Spinal cord (tissue), 10 donors: ENCODE data around the gene DSCAML1. TPM values are rescaled to one million over a fixed set of nuclear protein-coding genes. Genes with fewer than 3 reads are reported as not detected.
A peak's percentile ranks its signal among the peaks of the same experiment; 100 is the strongest.

Source experiments
- DNase-seq, 6 donors: peaks; one replicate each; pipeline versions ENCODE4 v3.0.0 to v3.0.0-alpha.2; 2013 to 2015; ENCODE audit warnings: low spot score in 6 of 6, low read depth in 4 of 6
- H3K27ac ChIP-seq: one replicate; pipeline ENCODE4 v1.5.1; 2013; ENCODE audit warnings: low read depth, low read length, control low read depth
- H3K27me3 ChIP-seq: one replicate; pipeline ENCODE4 v1.6.1; 2013; ENCODE audit warnings: low read length; ENCODE audit not compliant: control insufficient read depth, insufficient read depth
- H3K36me3 ChIP-seq: one replicate; pipeline ENCODE4 v1.6.1; 2013; ENCODE audit warnings: low read length; ENCODE audit not compliant: control insufficient read depth, insufficient read depth
- H3K4me1 ChIP-seq: one replicate; pipeline ENCODE4 v1.6.1; 2013; ENCODE audit warnings: low read length; ENCODE audit not compliant: control insufficient read depth, insufficient read depth
- H3K4me3 ChIP-seq: one replicate; pipeline ENCODE4 v1.5.1; 2013; ENCODE audit warnings: low read depth, low read length, control low read depth
- H3K9me3 ChIP-seq: one replicate; pipeline ENCODE4 v1.6.1; 2013; ENCODE audit warnings: low read length; ENCODE audit not compliant: control insufficient read depth, insufficient read depth
- WGBS: methylation state at CpG from one replicate; pipeline ENCODE4 v1.1.5; 2013; ENCODE audit warnings: missing lambda C conversion rate; ENCODE audit not compliant: insufficient coverage; 5-methylcytosine and 5-hydroxymethylcytosine counted together
- polyA plus RNA-seq, 2 donors: library from polyadenylated mRNA; unstranded; fragments of 120-200 nt; gene quantifications; one replicate each; pipeline ENCODE4 v1.2.1, GENCODE V29; 2013; ENCODE audit not compliant: insufficient read length in 2 of 2
- total RNA-seq, 2 donors: library from RNA; depleted of rRNA in 1 of 2; stranded (reverse); fragments of 120-200 nt in 1 of 2; fragments of >200 nt in 1 of 2; gene quantifications; one replicate each; pipeline versions ENCODE4 v1.2.3 to v1.2.4, GENCODE V29; 2013 to 2014
- donor health status: healthy.

The DSCAML1 gene
- total and polyA plus RNA-seq, 4 donors = 3.5 to 14.4 (median 8.2) TPM

DNA sequence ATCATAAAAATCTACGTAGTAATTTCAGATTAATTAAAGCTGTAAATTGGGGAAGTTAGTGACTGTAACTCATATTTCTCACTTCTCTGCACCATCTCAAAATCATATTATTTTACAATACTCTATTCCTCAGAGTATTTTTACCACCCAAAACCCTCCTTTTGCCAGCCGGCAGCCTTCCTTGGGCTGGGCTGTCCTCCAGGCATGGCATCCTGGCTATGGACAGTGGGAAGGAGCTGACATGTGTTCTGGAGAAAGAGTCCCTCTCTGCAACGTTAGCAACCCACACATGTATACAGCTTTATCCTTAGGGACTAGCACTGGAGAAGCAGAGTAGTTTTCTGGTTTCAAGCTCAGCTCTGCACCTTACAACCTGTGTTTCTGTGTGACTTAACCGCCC lies 86.8 kb downstream of the DSCAML1 start:
- Histone ChIP-seq H3K36me3 (no peaks in the 10 kb centered on the region), H3K9me3 (no peaks in the 10 kb centered on the region), H3K4me1 (peaks cover 16% of the 10 kb centered on the region), H3K27me3 (no peaks in the 10 kb centered on the region), H3K4me3 (no peak overlapping the region), H3K27ac (no peak overlapping the region)
- no peak for DNase-seq
- no CpG with 5 or more reads among the region's 4 CpGs for WGBS

- DNase-seq = no peak
- H3K4me3 ChIP-seq = no peak overlapping the region
- WGBS = 94% methylated on average over 9 of the region's 12 CpGs
- H3K4me1 ChIP-seq = peaks cover 29% of the 10 kb centered on the region
- no peaks in the 10 kb centered on the region for H3K36me3 ChIP-seq
- H3K27me3 ChIP-seq = no peaks in the 10 kb centered on the region
- no peaks in the 10 kb centered on the region for H3K9me3 ChIP-seq
- H3K27ac ChIP-seq = no peak overlapping the region
Observed at GRCh38 chr11:117706322-117706814, 90.6 kb downstream of the DSCAML1 start.

DNA sequence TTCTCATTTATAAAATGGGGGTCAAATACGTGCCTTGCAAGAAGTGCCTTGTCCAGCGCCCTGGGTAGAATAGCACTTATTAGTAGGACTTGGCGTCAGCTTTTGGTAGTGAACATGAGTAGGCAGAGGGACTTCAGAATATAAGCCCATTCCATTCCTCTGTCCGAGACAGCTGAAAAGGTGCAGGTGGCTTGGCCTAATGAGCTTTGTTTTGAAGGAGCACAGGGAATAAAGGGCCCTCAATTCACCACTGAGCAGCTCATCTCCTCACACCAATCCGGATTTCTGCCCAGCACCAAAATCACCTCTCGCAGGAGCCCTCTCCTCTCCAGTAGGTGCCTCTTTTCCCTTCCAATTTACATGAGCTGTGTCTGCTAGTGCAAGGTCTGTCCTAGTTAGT lies 91.2 kb downstream of the DSCAML1 start:
- Histone ChIP-seq H3K4me1 (peaks cover 28% of the 10 kb centered on the region), H3K9me3 (no peaks in the 10 kb centered on the region), H3K27ac (no peak overlapping the region), H3K4me3 (no peak overlapping the region), H3K36me3 (no peaks in the 10 kb centered on the region), H3K27me3 (no peaks in the 10 kb centered on the region)
- DNase-seq = no peak
- WGBS = 71% methylated on average over 3 of the region's 6 CpGs

DNA sequence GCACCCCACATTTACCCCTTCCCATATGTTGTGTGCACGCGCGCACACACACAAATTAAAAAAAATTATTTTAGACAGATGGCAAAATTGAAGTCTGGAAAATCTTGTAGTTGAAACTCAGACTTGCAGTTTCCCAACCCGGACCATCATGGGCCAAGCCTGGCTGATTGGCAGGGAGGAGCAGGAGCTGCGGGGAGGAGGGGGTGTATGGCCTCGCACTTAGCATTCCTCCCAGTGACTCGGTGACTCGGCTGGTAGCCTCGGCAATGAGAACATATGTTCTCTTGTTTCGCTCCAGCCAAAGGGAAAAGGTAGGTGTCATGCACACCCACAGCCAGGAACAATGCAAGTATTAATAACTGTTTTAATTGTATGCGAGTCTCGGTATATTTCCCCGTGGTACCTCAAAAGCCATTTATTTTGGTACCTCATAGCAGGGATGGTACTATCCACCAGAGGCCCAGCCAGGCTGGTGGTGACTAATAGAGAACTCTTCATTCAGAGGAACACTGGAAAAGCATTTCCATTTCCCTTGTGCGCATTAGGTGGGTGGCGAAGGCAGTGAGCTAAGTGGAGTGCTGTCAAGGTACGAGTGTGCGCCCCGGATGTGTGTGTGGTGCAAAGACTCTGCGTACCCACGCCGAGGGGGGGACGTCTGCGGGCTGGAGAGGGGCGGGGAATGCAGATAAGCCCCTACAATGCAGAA lies 92.5 kb downstream of the DSCAML1 start:
- peak in 2 of 6 donors; percentile 67 to 73 for DNase-seq
- Histone ChIP-seq H3K9me3 (no peaks in the 10 kb centered on the region), H3K27me3 (no peaks in the 10 kb centered on the region), H3K4me1 (peaks cover 33% of the 10 kb centered on the region), H3K36me3 (no peaks in the 10 kb centered on the region), H3K4me3 (no peak overlapping the region), H3K27ac (no peak overlapping the region)
- 45% methylated on average over 19 of the region's 24 CpGs for WGBS

- no peak for DNase-seq
- Histone ChIP-seq H3K27ac (no peak overlapping the region), H3K4me1 (peaks cover 38% of the 10 kb centered on the region), H3K9me3 (no peaks in the 10 kb centered on the region), H3K36me3 (no peaks in the 10 kb centered on the region), H3K4me3 (no peak overlapping the region), H3K27me3 (no peaks in the 10 kb centered on the region)
- WGBS = 38% methylated on average over 7 of the region's 7 CpGs
Observed at GRCh38 chr11:117702946-117703598, 93.9 kb downstream of the DSCAML1 start.

DNA sequence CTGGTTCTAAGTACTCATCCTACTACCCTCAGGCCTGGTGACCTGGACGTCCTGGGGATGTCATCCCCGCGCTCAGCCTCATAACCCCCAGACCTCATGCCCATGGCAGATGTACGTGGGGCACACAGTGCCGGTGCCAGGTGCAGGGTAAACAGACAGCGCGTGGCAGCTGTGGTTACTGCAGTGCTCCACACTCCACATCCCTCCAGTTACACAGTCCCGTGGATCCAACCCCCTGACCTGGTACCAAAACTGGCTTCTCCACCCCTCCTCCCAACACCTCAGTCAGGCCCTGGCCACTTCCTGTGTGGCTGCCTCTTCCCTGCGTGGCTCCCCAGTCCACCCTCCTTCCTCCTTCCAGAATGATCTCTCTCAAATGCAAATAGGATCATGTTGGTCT lies 95.2 kb downstream of the DSCAML1 start:
- Histone ChIP-seq H3K4me1 (peaks cover 39% of the 10 kb centered on the region), H3K27ac (no peak overlapping the region), H3K9me3 (no peaks in the 10 kb centered on the region), H3K27me3 (no peaks in the 10 kb centered on the region), H3K4me3 (no peak overlapping the region), H3K36me3 (no peaks in the 10 kb centered on the region)
- WGBS = 81% methylated on average over 9 of the region's 9 CpGs
- DNase-seq = no peak

GRCh38 chr11:117700551-117700950 lies 96.5 kb downstream of the DSCAML1 start:
- no peak overlapping the region for H3K4me3 ChIP-seq
- H3K36me3 ChIP-seq = no peaks in the 10 kb centered on the region
- 87% methylated on average over 6 of the region's 6 CpGs for WGBS
- peaks cover 44% of the 10 kb centered on the region for H3K4me1 ChIP-seq
- no peak for DNase-seq
- H3K9me3 ChIP-seq = no peaks in the 10 kb centered on the region
- H3K27me3 ChIP-seq = no peaks in the 10 kb centered on the region
- no peak overlapping the region for H3K27ac ChIP-seq

GRCh38 chr11:117697319-117697718 lies 99.7 kb downstream of the DSCAML1 start:
- no CpG with 5 or more reads among the region's 3 CpGs for WGBS
- no peak overlapping the region for H3K27ac ChIP-seq

DNA sequence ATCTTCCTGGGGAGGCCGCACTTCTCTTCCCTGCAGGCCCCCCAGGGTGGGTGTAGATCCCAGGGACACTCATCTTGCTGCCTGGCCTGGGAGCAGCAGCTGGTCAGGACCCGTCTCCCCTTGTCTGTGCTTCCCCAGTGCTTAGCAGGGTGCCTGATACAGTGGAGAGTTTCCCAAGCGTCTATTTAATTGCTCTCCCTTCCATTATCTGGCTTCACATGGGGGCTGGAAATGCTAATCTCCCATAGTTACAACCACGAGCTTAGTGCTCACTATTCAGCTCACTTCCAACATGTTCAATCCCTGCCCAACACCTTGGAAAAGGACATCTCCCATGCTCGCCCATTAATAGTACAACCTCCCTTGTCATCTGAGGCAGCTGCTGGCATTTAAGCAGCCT lies 100.5 kb downstream of the DSCAML1 start:
- Histone ChIP-seq H3K4me3 (no peak overlapping the region), H3K4me1 (peaks cover 32% of the 10 kb centered on the region), H3K27ac (no peak overlapping the region), H3K27me3 (no peaks in the 10 kb centered on the region), H3K36me3 (no peaks in the 10 kb centered on the region), H3K9me3 (no peaks in the 10 kb centered on the region)
- WGBS = 16% methylated on average over 5 of the region's 5 CpGs
- peak in 1 of 6 donors; percentile 52 for DNase-seq

More at GRCh38 chr11:117697319-117697718, 99.7 kb downstream of the DSCAML1 start:
- no peaks in the 10 kb centered on the region for H3K9me3 ChIP-seq
- no peak for DNase-seq
- no peaks in the 10 kb centered on the region for H3K27me3 ChIP-seq
- no peak overlapping the region for H3K4me3 ChIP-seq
- no peaks in the 10 kb centered on the region for H3K36me3 ChIP-seq
- peaks cover 31% of the 10 kb centered on the region for H3K4me1 ChIP-seq

GRCh38 chr11:117693344-117693743 lies 103.7 kb downstream of the DSCAML1 start:
- peaks cover 43% of the 10 kb centered on the region for H3K4me1 ChIP-seq

More at GRCh38 chr11:117693344-117693743, 103.7 kb downstream of the DSCAML1 start:
- Histone ChIP-seq H3K36me3 (no peaks in the 10 kb centered on the region), H3K27me3 (no peaks in the 10 kb centered on the region), H3K9me3 (no peaks in the 10 kb centered on the region), H3K4me3 (no peak overlapping the region), H3K27ac (no peak overlapping the region)
- WGBS = 85% methylated on average over 3 of the region's 3 CpGs
- DNase-seq = no peak
